Kidney tubule cell (primary cell): ENCODE measurements around the gene RABGAP1L.
A peak's percentile ranks its signal among the peaks of the same experiment; 100 is the strongest.
"Not testable (repeated sequence)": the region's sequence is repeated elsewhere in the genome, so short reads cannot be mapped to it uniquely, and the experiment has no call there.

Source experiments
- DNase-seq: peaks from one replicate; pipeline ENCODE4 v3.0.0-alpha.2; 2018; ENCODE audit warnings: low spot score

Gene RABGAP1L

DNA sequence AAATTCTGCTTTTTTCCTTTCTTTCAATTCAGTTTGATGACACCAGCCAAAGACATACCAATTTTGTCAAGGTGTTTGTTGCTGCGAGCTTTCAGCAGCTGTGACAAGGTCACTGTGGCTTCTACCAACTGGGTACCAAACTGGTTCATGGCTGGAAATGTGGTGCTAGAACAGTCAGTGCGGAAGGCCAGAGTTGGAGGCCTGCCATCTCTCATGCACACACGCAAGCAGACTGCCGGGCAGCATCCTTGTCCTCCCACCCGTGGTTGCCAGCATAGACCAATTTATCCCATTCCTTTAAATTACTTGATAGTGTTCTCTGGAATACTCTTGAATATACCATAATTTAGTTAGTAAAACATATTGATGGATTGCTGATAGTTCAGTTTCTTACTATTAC is 208.6 kb downstream of the RABGAP1L start:
- no peak for DNase-seq

DNA sequence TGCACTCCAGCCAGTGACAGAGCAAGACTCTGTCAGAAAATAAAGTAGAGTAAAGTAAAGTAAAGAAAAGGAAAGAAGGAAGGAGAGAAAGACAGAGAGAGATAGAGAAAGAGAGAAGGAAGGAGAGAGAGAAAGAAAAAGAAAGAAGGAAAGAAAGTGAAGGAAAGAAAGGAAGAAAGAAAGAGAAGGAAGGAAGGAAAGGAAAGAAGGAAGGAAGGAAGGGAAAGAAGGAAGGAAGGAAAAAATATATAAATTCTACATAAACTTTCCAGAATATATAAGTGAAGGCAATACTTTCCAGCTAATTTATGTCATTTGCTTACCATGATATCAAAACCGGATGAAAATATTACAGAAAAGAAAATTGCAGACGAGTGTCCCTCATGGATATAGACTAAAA is 216.7 kb downstream of the RABGAP1L start:
- no peak for DNase-seq

DNA sequence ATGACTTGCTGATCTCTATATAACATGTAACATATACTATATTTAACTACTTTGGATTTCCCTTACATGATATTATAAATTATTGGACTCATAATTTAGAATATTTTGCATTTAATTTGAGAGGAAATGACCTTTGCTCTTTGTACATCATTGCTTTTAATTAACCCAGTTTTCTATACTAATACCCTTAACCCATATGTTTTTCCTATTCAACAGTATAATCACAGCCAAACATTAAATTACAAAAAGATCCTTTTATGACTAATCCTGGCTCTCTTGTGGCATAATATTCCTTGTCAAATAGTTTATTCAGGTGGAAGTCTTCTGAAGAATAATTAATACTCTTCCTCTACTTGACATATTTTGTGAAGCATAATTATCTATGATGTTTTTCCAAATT is 232.4 kb downstream of the RABGAP1L start:
- DNase-seq, result no peak

DNA sequence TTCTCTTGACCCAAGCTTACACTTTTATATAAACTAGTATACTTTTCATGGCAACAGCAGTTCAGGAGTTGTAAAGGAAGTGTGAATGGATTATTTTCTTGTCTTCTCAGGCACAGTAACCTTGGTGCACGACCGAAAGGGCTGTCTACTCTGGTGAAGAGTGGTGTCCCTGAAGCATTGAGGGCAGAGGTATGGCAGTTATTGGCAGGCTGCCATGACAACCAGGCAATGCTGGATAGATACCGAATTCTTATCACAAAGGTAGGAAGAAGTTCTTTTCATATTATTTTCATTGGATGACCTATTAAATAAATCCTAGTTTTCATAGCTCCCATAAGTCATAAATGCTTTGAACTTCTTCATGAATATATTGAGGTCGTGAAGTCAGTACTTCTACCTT is 234.6 kb downstream of the RABGAP1L start:
- no peak for DNase-seq

DNA sequence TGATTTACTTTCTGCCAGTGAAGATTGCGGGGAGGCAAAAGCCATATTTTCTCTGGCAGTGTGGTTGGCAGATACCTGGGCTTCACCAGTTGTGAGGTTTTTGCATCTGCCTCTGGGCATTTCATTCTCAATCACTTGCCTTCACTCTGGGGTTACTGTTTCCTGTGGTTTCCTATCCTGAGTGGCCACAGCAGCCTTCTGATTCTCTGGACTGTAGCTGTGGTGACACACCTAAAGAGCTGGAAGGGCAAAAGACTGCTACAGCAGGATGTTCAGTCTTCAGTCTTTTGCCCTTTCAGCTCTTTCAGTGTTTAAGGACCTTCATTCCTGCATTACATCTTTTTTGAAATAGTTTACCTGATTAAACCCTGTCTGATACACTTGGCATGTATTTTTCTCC is 237.9 kb downstream of the RABGAP1L start:
- DNase-seq, result peak; percentile 23

DNA sequence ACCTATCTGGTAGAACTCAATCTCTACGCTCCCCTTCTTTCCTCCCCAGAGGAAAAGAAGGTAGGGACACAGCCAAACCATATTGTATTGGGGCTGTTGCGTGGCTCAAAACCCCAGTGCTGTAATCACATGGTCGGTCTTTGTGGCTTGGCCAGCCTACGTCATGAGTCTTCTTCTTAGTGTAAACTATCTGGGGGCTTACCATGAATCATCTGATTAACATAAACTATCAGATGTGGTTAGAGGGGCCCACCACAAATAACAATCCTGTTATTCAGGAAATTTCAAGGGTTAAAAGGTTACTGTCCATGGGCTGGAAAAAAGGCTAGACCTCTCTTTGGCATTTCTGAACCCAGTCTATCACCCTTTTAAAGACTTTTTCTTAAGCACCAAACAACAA is 238.9 kb downstream of the RABGAP1L start:
- DNase-seq, result peak; percentile 30

DNA sequence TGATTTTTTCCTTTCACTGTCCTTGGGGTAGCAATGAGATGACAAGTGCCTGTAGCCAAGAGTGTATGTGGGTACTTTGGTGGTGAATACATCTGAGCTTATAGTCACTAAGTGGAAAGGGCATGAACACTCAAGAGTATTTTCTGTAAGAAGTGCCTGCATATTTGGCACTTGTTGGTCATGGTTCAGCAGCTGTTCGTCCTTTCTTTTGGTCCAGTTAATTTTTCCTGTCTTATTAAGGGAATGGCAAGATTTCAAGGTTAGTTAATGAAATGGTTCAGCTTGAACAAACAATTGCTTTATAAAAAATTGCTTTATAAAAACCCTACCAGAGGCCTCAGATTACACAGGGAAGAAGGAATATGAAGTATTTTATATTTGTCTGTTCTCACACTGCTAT is 239.9 kb downstream of the RABGAP1L start:
- DNase-seq, result no peak

DNA sequence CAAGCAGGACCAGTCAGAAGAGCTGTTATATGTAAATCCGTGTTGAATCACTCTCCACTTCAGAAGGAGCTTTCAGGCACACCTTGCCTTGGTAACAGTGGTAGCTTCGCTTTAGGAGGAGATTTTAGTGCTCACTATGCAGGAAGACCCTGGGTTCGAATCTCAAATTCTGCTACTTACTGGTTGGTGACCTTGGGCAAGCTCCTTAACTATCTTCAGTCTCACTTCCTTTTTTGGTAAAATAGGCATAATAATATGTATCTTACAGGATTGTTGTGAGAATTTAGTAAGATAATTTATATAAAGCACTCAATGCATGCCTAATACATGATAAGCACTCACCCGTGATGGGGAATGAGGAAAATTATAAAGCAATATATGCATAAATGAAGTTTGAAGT is 241.8 kb downstream of the RABGAP1L start:
- no peak for DNase-seq

DNA sequence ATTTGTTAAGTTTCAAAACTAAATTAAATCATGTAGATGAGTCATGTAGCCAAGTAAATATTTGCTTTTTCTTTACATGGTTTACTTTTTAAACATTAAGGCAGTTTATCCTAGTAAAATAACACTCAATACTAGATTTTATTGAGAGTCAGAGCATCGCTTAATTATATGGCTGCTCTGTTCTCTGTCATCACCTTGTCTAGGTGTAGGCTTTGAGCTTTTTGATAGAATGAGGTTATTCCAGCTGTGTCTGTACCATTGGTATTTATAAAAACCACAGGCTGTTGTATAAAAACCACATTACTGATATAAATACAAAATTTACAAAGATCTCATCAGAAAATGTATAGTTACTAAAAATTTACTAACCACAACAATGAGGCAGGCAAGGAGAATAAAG is 245.9 kb downstream of the RABGAP1L start:
- DNase-seq, result no peak

DNA sequence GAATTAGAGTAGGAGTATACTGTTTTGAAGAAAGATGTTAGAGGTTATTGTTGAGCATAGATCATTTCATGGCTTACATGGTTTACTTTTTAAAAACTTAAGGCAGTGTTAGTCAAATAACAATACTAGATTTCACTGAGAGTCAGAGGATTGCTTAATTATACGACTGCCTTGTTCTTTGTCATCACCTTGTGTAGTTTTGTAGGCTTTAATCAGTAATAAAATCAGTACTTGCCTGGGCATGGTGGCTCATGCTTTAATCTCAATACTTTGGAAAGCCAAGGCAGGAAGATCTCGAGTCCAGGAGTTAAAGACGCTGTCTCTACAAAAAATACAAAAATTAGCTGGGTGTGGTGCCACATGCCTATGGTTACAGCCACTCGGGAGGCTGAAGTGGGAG is 247.1 kb downstream of the RABGAP1L start:
- no peak for DNase-seq

DNA sequence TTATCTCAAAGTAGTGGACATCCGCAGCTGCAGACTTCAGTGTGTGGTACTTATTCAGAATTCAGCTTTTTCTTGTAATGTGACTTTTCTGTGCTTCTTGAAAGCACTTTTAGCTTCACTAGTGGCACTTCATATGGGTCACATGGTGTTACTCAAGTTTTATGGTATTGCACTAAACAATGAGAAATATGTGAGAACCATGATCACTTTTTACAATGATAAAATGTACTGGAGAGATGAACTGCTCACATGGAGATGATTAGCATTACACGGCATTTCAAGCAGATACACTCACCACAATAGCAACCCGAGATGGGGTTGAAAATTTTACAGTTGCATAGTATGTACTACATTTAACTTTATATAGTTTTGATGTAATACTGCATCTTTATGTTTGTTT is 248.3 kb downstream of the RABGAP1L start:
- no peak for DNase-seq

DNA sequence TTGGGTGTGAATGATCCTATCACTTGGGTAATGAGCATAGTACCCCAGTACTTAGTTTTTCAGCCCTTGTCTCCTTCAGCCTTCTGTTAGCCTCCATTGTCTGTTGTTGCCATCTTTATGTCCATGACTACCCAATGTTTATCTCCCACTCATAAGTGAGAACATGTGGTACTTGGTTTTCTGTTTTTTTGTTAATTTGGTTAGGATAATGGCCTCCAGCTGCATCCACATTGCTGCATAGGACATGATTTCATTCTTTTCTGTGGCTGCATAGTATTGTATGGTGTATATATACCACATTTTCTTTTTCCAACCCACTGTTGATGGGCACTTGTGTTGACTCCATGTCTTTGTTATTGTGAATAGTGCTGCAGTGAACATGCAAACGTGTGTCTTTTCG is 248.8 kb downstream of the RABGAP1L start:
- no peak for DNase-seq

DNA sequence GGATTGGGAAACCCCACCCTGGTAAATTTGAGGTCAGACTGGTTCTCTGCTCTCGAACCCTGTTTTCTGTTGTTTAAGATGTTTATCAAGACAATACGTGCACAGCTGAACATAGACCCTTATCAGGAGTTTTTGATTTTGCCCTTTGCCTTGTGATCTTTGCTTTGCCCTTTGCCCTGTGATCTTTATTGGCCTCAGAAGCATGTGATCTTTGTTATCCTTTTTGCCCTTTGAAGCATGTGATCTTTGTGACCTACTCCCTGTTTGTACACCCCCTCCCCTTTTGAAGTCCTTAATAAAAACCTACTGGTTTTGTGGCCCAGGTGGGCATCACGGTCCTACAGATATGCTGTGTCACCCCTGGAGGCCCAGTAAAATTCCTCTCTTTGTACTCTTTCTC is 250.5 kb downstream of the RABGAP1L start:
- DNase-seq, result not testable (repeated sequence)

DNA sequence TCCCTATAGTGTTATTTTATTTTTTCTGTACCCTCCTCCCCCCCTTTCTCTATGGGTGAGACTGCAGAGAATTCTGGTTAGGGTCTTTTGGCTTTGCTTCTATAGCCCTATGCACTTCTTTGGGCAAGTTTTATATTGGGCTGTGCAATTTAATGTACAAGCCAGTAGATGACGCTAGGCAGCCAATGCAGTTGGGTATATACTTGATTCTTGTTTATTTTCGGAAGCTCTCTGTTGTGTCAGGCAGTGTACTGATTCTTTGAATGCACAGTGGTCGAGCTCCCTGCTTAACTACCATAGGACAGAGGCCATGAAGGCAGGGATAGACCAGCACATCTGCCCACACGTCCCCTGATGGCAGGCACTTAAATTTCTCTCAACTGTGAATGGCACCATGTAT is 254.3 kb downstream of the RABGAP1L start:
- DNase-seq, result no peak

DNA sequence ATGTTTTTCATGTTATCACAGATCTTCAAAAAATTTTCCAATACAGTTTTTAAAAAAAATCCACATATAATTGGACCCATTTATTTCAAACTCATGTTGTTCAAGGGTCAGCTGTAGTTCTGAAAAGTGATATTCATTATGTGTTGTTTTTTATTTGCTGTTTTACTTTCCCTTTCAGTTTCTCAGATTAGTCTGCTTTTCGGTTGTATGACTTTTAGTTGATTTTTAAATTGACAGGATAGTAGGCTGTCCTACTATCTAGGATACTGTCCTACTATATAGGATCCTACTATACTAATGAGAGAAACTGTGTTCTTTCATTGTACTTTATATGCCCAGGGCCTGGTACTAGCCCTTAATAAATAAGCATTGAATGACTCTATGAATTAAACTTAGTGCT is 254.9 kb downstream of the RABGAP1L start:
- DNase-seq, result no peak

DNA sequence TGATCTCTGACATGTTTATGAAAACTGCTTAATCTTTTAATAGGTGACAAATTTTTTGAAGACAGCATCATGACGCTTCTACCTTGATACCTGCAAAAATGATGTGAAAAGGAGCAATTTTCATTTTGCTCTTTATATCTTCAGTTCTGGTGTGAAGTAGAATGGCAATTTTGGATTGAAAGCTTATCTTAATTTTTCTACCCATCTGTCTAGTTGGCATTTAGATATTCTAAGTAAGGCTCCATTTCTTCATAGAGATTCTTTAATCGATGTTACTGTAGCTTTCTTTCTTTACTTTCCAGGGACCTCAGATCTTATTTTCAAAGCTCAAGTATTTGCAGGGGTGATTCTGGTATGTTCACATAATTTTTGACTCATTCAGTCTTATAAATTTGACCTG is 256.2 kb downstream of the RABGAP1L start:
- DNase-seq, result no peak

DNA sequence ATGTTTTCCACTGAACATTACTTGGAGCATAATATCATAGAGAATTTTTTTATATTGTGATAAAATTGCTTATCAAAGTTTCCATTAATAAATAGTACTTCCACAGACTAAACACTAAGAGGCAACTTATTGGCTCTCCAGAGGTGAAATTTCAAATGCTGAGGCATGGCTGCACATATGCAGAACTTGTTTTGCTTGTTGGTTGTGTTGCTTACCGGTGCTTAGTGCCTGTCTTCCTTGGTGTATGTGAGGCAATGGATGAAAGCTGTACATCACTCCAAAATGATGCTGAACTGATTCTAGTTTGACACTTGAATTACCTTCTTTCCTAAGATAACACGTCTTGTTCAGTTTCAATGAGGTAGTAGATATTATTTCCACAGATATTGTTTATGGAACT is 258.6 kb downstream of the RABGAP1L start:
- DNase-seq, result no peak

DNA sequence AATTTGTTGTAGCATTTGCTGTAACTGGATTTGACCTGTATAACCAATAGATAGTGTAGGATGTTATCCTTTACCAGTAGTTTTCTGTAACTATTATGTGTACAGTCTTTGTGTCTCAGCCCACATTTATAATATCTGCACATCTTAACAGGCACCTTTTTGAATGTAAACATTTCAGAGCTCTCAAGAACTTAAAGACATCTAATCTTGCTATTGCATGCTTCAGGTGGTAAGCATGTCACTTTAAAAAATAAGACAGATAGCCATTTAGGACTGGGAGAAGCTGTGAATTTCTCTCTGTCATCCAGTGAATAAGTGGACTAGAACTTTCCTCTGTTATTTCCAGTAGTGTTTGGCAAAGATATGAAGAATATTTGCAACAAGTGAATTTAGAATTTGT is 265.8 kb downstream of the RABGAP1L start:
- DNase-seq, result no peak

DNA sequence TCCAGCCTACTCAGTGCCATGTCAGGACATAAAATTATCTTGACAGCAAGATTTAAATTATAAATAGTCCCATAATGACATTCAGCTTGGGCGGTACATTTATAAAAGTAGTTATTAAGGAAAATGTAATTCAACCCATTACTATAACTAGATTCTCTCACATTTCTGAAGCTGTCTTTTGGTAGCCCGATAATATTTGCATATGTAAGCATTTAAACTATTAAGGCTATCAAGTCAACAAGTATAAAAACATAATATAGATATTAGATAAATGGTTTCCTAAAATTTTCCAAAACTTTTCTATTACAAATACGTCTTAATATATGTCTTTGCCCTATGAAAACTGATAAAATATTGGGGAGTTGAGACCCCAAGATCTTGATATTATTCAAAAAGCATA is 266.8 kb downstream of the RABGAP1L start:
- DNase-seq, result no peak

DNA sequence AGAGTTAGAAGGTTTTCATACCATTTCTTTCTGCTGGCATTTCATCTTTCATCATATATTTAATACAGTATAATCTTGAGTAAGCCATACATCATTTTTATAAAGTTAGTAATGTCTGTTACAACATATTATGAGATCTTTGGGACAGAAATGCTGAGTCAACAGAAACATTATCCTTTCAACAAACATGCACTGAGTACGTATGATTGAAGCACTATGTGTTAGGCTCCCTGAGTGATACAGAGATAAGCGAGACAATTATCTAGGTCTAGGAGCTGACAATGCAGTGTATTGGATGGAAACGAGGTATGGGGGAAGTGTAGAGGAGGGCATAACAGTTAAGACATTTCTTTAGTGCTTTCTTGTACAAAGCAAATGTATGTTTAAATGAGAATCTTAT is 268.7 kb downstream of the RABGAP1L start:
- no peak for DNase-seq

DNA sequence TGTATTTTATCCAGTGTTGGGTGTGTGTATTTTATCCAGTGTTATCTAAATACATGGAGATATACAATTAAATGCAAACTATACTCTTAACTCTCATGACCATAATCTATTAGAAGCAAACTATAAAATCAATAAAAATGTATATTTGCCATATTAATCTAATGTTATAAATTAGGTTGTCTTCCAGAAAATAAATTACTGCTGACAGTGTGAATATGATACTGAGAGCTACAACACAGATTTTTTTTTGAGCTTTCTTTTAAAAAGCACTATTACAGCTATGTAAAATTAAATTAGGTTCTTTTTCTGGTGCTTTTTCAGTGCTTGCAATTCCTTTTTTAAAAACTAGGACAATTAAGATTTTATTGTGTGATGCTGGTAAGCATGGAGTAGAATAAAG is 269.4 kb downstream of the RABGAP1L start:
- no peak for DNase-seq

DNA sequence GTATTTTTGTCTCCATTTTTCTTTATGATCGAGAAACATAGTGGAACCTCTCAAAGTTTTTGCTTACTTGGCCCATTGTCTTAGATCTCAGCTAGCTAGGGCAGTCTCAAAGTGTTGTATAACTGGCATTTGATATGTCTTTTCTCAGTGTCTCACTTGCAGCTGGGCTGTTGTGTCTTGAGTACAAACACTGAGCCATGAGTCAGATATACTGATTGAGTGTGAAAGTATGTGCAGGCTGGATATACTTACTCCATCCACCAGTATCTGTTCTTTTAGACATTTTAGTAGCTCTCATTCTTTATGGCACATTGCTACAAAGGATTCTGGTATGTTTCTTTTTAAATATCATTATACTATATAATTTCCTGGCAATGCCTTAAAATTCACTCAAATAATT is 274.1 kb downstream of the RABGAP1L start:
- DNase-seq, result peak; percentile 33

DNA sequence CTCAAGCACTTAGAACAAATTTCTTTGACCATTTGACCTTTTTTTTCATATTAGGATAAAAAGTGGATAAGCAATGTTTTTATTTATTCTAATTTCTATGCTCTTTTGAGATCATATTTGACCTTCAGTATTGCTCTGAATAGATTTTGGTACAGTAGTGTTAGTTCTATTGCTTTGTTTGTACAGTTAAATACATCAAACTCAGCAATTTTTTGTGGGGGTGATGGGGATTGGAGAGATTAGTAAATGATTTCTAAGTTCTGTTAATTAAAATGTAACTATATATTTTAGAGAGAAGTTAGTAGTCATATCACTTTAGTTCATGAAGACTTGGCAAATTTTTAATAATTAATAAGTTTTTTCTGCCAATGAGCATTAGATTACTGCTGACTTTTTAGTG is 286.0 kb downstream of the RABGAP1L start:
- DNase-seq, result no peak

DNA sequence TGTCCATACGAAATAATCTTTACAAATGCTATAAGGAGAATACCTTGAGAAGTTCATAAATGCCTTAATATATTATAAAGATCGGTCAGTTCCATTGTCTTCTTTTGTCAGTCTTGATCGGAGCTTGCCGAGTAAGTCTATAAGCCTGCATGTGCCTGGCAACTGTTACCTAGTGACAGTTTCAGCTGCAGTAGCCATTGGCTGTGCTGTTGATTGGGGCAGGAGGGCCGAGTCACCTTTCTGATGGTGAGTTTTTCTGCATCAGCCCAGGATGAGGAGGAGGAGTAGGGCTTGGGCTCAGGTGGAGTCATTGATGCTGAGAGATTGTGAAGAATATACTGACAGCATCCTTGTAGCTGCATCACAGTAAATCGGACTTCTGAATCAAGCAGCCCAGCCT is 286.5 kb downstream of the RABGAP1L start:
- peak; percentile 5 for DNase-seq

DNA sequence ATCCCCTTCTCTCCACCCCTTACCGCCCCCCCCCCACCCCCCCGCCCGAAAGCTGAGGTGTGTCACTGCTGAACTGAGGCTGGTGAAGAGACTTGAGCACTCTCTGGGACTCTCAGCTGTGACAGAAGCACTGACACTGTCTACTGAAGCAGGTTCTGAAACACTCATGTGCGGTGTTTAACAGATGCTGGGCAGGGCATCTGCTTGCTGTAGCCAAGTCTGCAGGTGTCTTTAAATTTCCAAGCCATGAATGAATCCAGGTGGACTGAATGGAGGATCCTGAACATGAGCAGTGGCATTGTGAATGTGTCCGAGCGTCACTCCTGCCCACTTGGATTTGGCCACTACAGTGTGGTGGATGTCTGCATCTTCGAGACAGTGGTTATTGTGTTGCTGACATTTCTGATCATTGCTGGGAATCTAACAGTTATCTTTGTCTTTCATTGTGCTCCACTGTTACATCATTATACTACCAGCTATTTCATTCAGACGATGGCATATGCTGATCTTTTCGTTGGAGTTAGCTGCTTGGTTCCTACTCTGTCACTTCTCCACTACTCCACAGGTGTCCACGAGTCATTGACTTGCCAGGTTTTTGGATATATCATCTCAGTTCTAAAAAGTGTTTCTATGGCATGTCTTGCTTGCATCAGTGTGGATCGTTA is 288.7 kb downstream of the RABGAP1L start, which contains the start of gene GPR52:
Gene GPR52, plus strand, starts transcription at position 99 of the 665 bp plus-strand sequence. Its CDS starts 148 bp downstream, at position 247.
- no peak for DNase-seq
